Neural crest cell (in vitro differentiated cells): ENCODE results near the gene FHIT. TPM values are rescaled to one million over a fixed set of nuclear protein-coding genes. Genes with fewer than 3 reads are reported as not detected.

Experiments
- DNase-seq: peaks from one replicate; pipeline ENCODE4 v3.0.0; 2021; ENCODE audit warnings: low read depth, mixed read lengths, low spot score
- H3K27ac Mint-ChIP-seq: one replicate; pipeline ENCODE4 v1.8.0; 2021; ENCODE audit warnings: mild to moderate bottlenecking, mixed read lengths; ENCODE audit not compliant: unreplicated experiment
- H3K27me3 Mint-ChIP-seq: 2 replicates; pipeline ENCODE4 v1.8.0; 2021; ENCODE audit warnings: low read depth, mild to moderate bottlenecking, mixed read lengths
- H3K36me3 Mint-ChIP-seq: 2 replicates; pipeline ENCODE4 v1.8.0; 2021; ENCODE audit warnings: low read depth, mild to moderate bottlenecking, mixed read lengths
- H3K4me1 Mint-ChIP-seq: 2 replicates; pipeline ENCODE4 v1.8.0; 2021; ENCODE audit warnings: mixed read lengths
- H3K4me3 Mint-ChIP-seq: one replicate; pipeline ENCODE4 v1.8.0; 2021; ENCODE audit warnings: mild to moderate bottlenecking, mixed read lengths
- H3K9me3 Mint-ChIP-seq: 2 replicates; pipeline ENCODE4 v1.8.0; 2021; ENCODE audit warnings: mixed read lengths
- CTCF ChIP-seq: fragments of 200-600 bp; sonication (generic); conservative IDR thresholded peaks from 2 replicates; pipeline ENCODE4 v1.5.0; 2021; ENCODE audit warnings: antibody characterized with exemption, mild to moderate bottlenecking
- total RNA-seq: library from RNA; stranded (reverse); gene quantifications from 2 replicates; pipeline ENCODE4 v1.2.1, GENCODE V29; 2021

The FHIT gene
- total RNA-seq, 1 donor from 2014 or later = 5.2 TPM

DNA sequence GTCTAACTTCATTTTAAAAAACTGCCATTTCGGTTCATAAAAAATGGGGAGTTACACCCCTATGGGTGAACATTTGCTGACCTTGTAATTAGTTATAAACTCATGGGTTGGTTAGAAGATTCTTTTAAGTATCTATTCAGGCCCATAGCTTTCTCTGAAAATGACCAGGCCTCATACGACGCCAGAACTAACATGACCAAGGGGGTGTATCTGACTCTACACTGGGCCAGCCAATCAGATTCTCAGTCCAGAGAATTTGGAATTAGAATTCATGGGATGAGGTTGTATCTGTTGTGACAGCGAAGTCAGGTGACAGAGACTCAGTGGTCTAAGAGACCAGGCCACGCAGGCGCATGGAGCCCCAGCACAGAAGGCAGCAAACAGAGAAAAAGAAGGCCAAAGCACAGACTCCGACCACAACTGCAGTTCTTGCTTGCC lies 981.4 kb downstream of the FHIT start:
- Mint-ChIP-seq H3K27me3 (no peaks in the 10 kb centered on the region), H3K36me3 (no peaks in the 10 kb centered on the region), H3K4me3 (no peak overlapping the region), H3K9me3 (no peaks in the 10 kb centered on the region), H3K27ac (no peak overlapping the region), H3K4me1 (no peaks in the 10 kb centered on the region)
- DNase-seq = no peak
- no peak for TF ChIP-seq CTCF

- Mint-ChIP-seq H3K27ac (no peak overlapping the region), H3K9me3 (no peaks in the 10 kb centered on the region), H3K4me1 (no peaks in the 10 kb centered on the region), H3K36me3 (no peaks in the 10 kb centered on the region), H3K4me3 (no peak overlapping the region), H3K27me3 (no peaks in the 10 kb centered on the region)
- DNase-seq = no peak
- no peak for TF ChIP-seq CTCF
Observed at GRCh38 chr3:60269377-60269776, 981.9 kb downstream of the FHIT start.

DNA sequence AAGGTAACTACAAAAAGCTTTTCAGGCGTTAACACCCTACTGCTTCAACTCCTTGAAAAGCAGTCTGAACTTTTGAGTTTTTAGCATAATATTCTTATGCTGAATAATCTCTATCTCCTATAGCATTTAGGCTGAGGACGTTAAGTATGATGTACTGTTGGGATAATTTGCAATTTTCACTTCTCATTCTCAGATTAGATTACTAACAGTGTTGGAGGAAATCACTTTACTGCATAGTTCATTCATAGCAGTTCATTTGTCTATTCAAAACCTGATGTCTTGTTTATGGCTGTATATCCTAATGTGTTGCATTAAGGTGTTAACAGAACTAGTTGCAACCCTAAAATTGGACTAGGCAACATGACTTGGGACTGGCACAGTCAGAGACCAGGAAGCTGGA lies 983.1 kb downstream of the FHIT start:
- TF ChIP-seq CTCF = no peak
- H3K27me3 Mint-ChIP-seq = no peaks in the 10 kb centered on the region
- no peak overlapping the region for H3K4me3 Mint-ChIP-seq
- peaks cover 3% of the 10 kb centered on the region for H3K9me3 Mint-ChIP-seq
- no peaks in the 10 kb centered on the region for H3K36me3 Mint-ChIP-seq
- H3K27ac Mint-ChIP-seq = no peak overlapping the region
- DNase-seq = no peak
- no peaks in the 10 kb centered on the region for H3K4me1 Mint-ChIP-seq

DNA sequence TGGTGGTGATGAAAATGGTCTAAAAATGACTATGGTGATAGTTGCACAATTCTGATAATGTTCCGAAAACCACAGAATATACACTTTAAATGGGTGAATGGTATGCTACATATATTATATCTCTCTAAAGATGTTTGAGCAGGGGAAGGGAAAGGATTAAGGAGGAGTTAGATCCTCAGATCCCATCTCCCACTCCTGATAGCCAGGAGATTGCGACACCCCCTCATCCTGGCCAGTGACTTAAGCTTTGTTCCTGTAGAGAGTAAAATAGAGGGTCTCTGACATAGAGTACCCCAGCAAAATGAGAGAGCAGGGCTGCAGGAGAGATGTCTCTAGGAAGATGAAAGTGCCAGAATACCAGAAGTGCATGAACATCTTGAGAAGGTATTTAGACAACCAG lies 984.8 kb downstream of the FHIT start:
- no peak for TF ChIP-seq CTCF
- H3K27ac Mint-ChIP-seq = no peak overlapping the region
- no peaks in the 10 kb centered on the region for H3K4me1 Mint-ChIP-seq
- peaks cover 3% of the 10 kb centered on the region for H3K9me3 Mint-ChIP-seq
- H3K36me3 Mint-ChIP-seq = no peaks in the 10 kb centered on the region
- no peak overlapping the region for H3K4me3 Mint-ChIP-seq
- no peaks in the 10 kb centered on the region for H3K27me3 Mint-ChIP-seq
- no peak for DNase-seq

DNA sequence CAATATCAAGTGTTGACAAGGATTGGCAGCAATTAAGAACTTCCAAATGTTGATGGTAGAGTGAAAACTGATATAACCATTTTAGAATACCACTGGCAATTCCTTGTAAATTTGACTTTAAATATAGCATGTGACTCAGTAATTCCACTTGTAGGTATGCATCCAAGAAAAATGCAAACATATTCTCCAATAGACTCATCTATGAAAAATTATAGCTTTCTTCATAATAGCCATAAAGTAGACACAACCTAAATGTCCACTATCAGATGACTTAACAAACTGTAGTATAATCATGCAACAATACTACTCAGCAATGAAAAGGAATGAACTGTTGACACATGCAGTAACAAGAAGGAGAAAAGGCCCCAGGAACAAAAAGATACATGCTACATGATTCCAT lies 988.1 kb downstream of the FHIT start:
- Mint-ChIP-seq H3K4me1 (no peaks in the 10 kb centered on the region), H3K4me3 (no peak overlapping the region), H3K36me3 (no peaks in the 10 kb centered on the region), H3K27me3 (no peaks in the 10 kb centered on the region), H3K9me3 (peaks cover 3% of the 10 kb centered on the region), H3K27ac (no peak overlapping the region)
- no peak for DNase-seq
- no peak for TF ChIP-seq CTCF

GRCh38 chr3:60262546-60262945 lies 988.7 kb downstream of the FHIT start:
- Mint-ChIP-seq H3K36me3 (no peaks in the 10 kb centered on the region), H3K4me1 (no peaks in the 10 kb centered on the region), H3K4me3 (no peak overlapping the region), H3K9me3 (peaks cover 3% of the 10 kb centered on the region), H3K27me3 (no peaks in the 10 kb centered on the region), H3K27ac (no peak overlapping the region)
- TF ChIP-seq CTCF = no peak
- no peak for DNase-seq
